Measurements from ENCODE around the gene TSPAN19. TPM values are rescaled to one million over a fixed set of nuclear protein-coding genes. Genes with fewer than 3 reads are reported as not detected.

The TSPAN19 gene
- total and polyA plus RNA-seq, 9 of the 15 experiments (the other 6 are each of a cell fraction or from before 2014, with no cell fraction given) = not detected

DNA sequence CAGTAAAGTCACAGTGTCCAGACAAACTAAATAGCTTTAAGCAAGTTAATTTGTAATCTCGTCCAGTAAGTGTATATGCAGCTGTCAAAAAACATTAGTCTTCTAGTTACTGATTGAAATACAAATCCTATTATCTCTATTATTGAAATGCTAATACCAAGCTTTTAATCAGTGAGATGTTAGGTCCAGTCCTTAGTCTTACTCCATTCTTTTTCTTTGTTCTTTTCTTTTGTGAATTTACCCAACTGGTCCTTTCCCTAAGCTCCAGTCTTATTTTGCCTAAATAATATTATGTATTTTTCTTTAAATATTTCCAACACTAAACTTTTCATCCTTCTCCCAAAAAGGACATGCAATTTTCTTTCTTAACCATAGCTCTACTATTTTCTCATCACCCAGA lies 57.2 kb downstream of the TSPAN19 start:
- ChIA-PET CTCF (ENCODE audit: low intra/inter-chr PET ratio) (no interaction called here), POLR2A (no interaction called here)
- Histone ChIP-seq H3K9ac (ENCODE audit: insufficient read depth in 1 of 2, low read depth in 2 of 2, low read length in 2 of 2) (no peak overlapping the region), H3K27ac (ENCODE audit: extremely low read depth, low read depth, low read length) (no peak overlapping the region), H3K27me3 (ENCODE audit: control insufficient read depth in 2 of 2, insufficient read depth in 2 of 2, low read length in 2 of 2) (no peaks in the 10 kb centered on the region), H3K36me3 (ENCODE audit: control insufficient read depth, insufficient read depth, low read length) (no peaks in the 10 kb centered on the region), H4K20me1 (replicated peaks; ENCODE audit: control insufficient read depth, insufficient read depth, low read length) (no peaks in the 10 kb centered on the region), H3K4me1 (replicated peaks in 1 of 2; ENCODE audit: control insufficient read depth in 2 of 2, insufficient read depth in 2 of 2, low read length in 2 of 2) (no peaks in the 10 kb centered on the region), H3K9me3 (replicated peaks; ENCODE audit: control insufficient read depth, insufficient read depth, low read depth, low read length) (no peaks in the 10 kb centered on the region), H3K4me3 (no peak overlapping the region), H2AFZ (ENCODE audit: low read depth, low read length) (no peak overlapping the region), H3K79me2 (ENCODE audit: control insufficient read depth, insufficient read depth, low read length) (no peaks in the 10 kb centered on the region), H3K9me1 (ENCODE audit: control insufficient read depth, insufficient read depth, low read length) (no peaks in the 10 kb centered on the region), H3K4me2 (ENCODE audit: insufficient read depth, low read length) (no peak overlapping the region)
- intact Hi-C loops (cut with micrococcal nuclease) = no loop called here
- DNase-seq (ENCODE audit: extremely low read depth in 1 of 4, low spot score in 3 of 4) = no peak
- in situ Hi-C loops (cut with MboI) = no loop called here
- ATAC-seq = no peak
- 0% methylated on average over 1 of the region's 1 CpG for WGBS (ENCODE audit: insufficient coverage, low coverage, missing lambda C conversion rate)
- no peak for FAIRE-seq
- no TSS peak for BruUV-seq (replicated peaks)
- TF ChIP-seq MGA (IDR thresholded peaks at IDR 0.05) (no peak), ZNF311 (CRISPR knock-in tag; IDR thresholded peaks at IDR 0.05) (no peak), ASH1L (IDR thresholded peaks at IDR 0.05; ENCODE audit: borderline replicate concordance, low read depth, partially characterized antibody) (no peak), TRIM28 (IDR thresholded peaks at IDR 0.05) (no peak), LARP7 (IDR thresholded peaks at IDR 0.05) (no peak), DLX4 (CRISPR knock-in tag; IDR thresholded peaks at IDR 0.05) (no peak), SRSF7 (optimal IDR thresholded peaks at IDR 0.05; ENCODE audit: low read depth, low read length) (no peak)
- TF ChIP-seq, protein P1, sequence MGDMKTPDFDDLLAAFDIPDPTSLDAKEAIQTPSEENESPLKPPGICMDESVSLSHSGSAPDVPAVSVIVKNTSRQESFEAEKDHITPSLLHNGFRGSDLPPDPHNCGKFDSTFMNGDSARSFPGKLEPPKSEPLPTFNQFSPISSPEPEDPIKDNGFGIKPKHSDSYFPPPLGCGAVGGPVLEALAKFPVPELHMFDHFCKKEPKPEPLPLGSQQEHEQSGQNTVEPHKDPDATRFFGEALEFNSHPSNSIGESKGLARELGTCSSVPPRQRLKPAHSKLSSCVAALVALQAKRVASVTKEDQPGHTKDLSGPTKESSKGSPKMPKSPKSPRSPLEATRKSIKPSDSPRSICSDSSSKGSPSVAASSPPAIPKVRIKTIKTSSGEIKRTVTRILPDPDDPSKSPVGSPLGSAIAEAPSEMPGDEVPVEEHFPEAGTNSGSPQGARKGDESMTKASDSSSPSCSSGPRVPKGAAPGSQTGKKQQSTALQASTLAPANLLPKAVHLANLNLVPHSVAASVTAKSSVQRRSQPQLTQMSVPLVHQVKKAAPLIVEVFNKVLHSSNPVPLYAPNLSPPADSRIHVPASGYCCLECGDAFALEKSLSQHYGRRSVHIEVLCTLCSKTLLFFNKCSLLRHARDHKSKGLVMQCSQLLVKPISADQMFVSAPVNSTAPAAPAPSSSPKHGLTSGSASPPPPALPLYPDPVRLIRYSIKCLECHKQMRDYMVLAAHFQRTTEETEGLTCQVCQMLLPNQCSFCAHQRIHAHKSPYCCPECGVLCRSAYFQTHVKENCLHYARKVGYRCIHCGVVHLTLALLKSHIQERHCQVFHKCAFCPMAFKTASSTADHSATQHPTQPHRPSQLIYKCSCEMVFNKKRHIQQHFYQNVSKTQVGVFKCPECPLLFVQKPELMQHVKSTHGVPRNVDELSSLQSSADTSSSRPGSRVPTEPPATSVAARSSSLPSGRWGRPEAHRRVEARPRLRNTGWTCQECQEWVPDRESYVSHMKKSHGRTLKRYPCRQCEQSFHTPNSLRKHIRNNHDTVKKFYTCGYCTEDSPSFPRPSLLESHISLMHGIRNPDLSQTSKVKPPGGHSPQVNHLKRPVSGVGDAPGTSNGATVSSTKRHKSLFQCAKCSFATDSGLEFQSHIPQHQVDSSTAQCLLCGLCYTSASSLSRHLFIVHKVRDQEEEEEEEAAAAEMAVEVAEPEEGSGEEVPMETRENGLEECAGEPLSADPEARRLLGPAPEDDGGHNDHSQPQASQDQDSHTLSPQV (IDR thresholded peaks at IDR 0.05) = no peak

Data from K562 (cell line).